GM12878 (cell line): ENCODE data around the gene SCGB1C2.

Experiments
- ATF2 ChIP-seq: IDR thresholded peaks from 2 replicates; pipeline ENCODE4 v1.6.1; 2012; ENCODE audit warnings: low read length, inconsistent platforms
- CBX3 ChIP-seq: fragments of 200-600 bp; sonication (generic); IDR thresholded peaks from 2 replicates; pipeline ENCODE4 v1.6.1; 2016; ENCODE audit warnings: low read depth, borderline replicate concordance
- CTCF ChIP-seq, 3 experiments: IDR thresholded peaks in 2 of 3; conservative IDR thresholded peaks in 1 of 3; 2 replicates each; pipeline ENCODE4 v1.5.1; 2011; ENCODE audit warnings: low read depth in 3 of 3, low read length in 3 of 3, mild to moderate bottlenecking in 3 of 3, control low read depth in 2 of 3, moderate library complexity in 2 of 3, inconsistent platforms in 1 of 3, mixed read lengths in 1 of 3; ENCODE audit not compliant: control insufficient read depth in 2 of 3, insufficient read depth in 1 of 3; ENCODE audit errors: extremely low read depth in 1 of 3
- GABPA ChIP-seq: IDR thresholded peaks from 2 replicates; pipeline ENCODE4 v1.6.1; 2014; ENCODE audit warnings: antibody characterized with exemption, low read depth, mild to moderate bottlenecking, inconsistent platforms
- RAD21 ChIP-seq: IDR thresholded peaks from 2 replicates; pipeline ENCODE4 v1.6.1; 2011; ENCODE audit warnings: mild to moderate bottlenecking, low read depth, low read length, moderate library complexity; ENCODE audit not compliant: insufficient read depth
- RFX5 ChIP-seq: IDR thresholded peaks from 2 replicates; pipeline ENCODE4 v1.6.1; 2011; ENCODE audit warnings: low read depth, low read length, improper control_type of control experiment
- ZBTB33 ChIP-seq: fragments of 450-650 bp; IDR thresholded peaks from 2 replicates; pipeline ENCODE4 v1.6.1; 2017; ENCODE audit warnings: mild to moderate bottlenecking

- TF ChIP-seq CBX3 = no peak
- no peak for TF ChIP-seq CTCF (IDR thresholded peaks at IDR 0.05 in 2 of 3, conservative IDR thresholded peaks at IDR 0.05 in 1 of 3; ENCODE audit: control insufficient read depth in 2 of 3, extremely low read depth in 1 of 3, insufficient read depth in 1 of 3, low read depth in 3 of 3, low read length in 3 of 3)
- TF ChIP-seq RFX5 = no peak
- no peak for TF ChIP-seq ZBTB33
- no peak for TF ChIP-seq GABPA
- TF ChIP-seq RAD21 = no peak
- no peak for TF ChIP-seq ATF2
Observed at GRCh38 chr17:171871-172270, 34.5 kb downstream of the SCGB1C2 start.
